ENCODE data around the gene TIMELESS.

GRCh38 chr12:56385873-56386272 lies 63.4 kb downstream of the TIMELESS start:
- TF ChIP-seq POLR2AphosphoS5 (IDR thresholded peaks at IDR 0.05) (no peak), CTCF (IDR thresholded peaks at IDR 0.05) (no peak), POLR2A (IDR thresholded peaks at IDR 0.05) (no peak)

Data from suprapubic skin (tissue), 4 donors.